HFFc6 (cell line): Measurements from ENCODE around the gene RFX6. TPM values are rescaled to one million over a fixed set of nuclear protein-coding genes. Genes with fewer than 3 reads are reported as not detected.
"Not testable (repeated sequence)": the region's sequence is repeated elsewhere in the genome, so short reads cannot be mapped to it uniquely, and the experiment has no call there.

Experiments used
- DNase-seq: peaks from one replicate; pipeline ENCODE4 v3.0.0-alpha.2; 2018
- H3K27ac Mint-ChIP-seq: 2 replicates; pipeline ENCODE4 v1.8.0; 2020; ENCODE audit warnings: mild to moderate bottlenecking, mixed read lengths
- H3K27me3 Mint-ChIP-seq: 2 replicates; pipeline ENCODE4 v1.8.0; 2021; ENCODE audit warnings: mild to moderate bottlenecking, moderate library complexity, mixed read lengths; ENCODE audit not compliant: insufficient read depth
- H3K36me3 Mint-ChIP-seq: 2 replicates; pipeline ENCODE4 v1.8.0; 2021; ENCODE audit warnings: low read depth, mixed read lengths
- H3K4me1 Mint-ChIP-seq: 2 replicates; pipeline ENCODE4 v1.8.0; 2020; ENCODE audit warnings: low read depth, mixed read lengths
- H3K4me3 Mint-ChIP-seq: 2 replicates; pipeline ENCODE4 v1.8.0; 2020; ENCODE audit warnings: mild to moderate bottlenecking, moderate library complexity, mixed read lengths
- H3K9me3 Mint-ChIP-seq: 2 replicates; pipeline ENCODE4 v1.8.0; 2020; ENCODE audit warnings: mild to moderate bottlenecking, mixed read lengths
- CTCF ChIP-seq: fragments of 200-600 bp; sonication (generic); IDR thresholded peaks from 2 replicates; pipeline ENCODE4 v1.5.0; 2021; ENCODE audit warnings: antibody characterized with exemption, mild to moderate bottlenecking
- long read RNA-seq: library from polyadenylated mRNA; unstranded; transcript quantifications from one replicate; pipeline ENCODE4 v2.0.0, GENCODE V29; 2019
- total RNA-seq, 6 experiments: library from RNA; stranded (reverse); fragmentation: NEBNext Ultra II Directional; extraction: Animal tissue kit (Norgen Biotek cat#: 25700); gene quantifications; 2 replicates in 1 of 6; 3 replicates in 5 of 6; pipeline ENCODE4 v1.2.3, GENCODE V29; 2021

The RFX6 gene
- not detected for total RNA-seq
- long read RNA-seq, result 0 reads

- TF ChIP-seq CTCF, result no peak
- DNase-seq, result no peak
- Mint-ChIP-seq H3K4me3 (no peak within 1 kb of the TSS), H3K36me3 (no peaks in the 10 kb centered on the region), H3K9me3 (no peaks in the 10 kb centered on the region), H3K27me3 (peaks cover 11% of the 10 kb centered on the region), H3K4me1 (0 out of 2 replicates have a peak, but pooled peaks cover 8% of the 10 kb centered on the region), H3K27ac (no peak within 1 kb of the TSS)
These were observed at the start of gene RFX6 for GRCh38 chr6:116876635-116877611. TSS of gene RFX6 (plus strand) at chr6:116877242. CDS start at chr6:116877276, 34 bp downstream.

- Mint-ChIP-seq H3K9me3 (no peaks in the 10 kb centered on the region; the same call in 1 of the 2 replicates), H3K27ac (no peak overlapping the region), H3K4me3 (no peak overlapping the region), H3K27me3 (peaks cover 9% of the 10 kb centered on the region; the same call in 1 of the 2 replicates), H3K36me3 (no peaks in the 10 kb centered on the region), H3K4me1 (no peaks in the 10 kb centered on the region)
- no peak for TF ChIP-seq CTCF
- DNase-seq, result no peak
These were observed 49.3 kb upstream of the RFX6 start for GRCh38 chr6:116827561-116828240.

- Mint-ChIP-seq H3K9me3 (no peaks in the 10 kb centered on the region), H3K27ac (no peak within 1 kb of the TSS), H3K27me3 (peaks cover 9% of the 10 kb centered on the region; the same call in 1 of the 2 replicates), H3K4me1 (no peaks in the 10 kb centered on the region), H3K4me3 (no peak within 1 kb of the TSS), H3K36me3 (no peaks in the 10 kb centered on the region)
- no peak for TF ChIP-seq CTCF
- DNase-seq, result no peak
These were observed 48.1 kb upstream of the RFX6 start, which contains the start of gene GPRC6A for GRCh38 chr6:116828983-116829382. TSS of gene GPRC6A (minus strand) at chr6:116829083. CDS start at chr6:116829013, 70 bp downstream.

GRCh38 chr6:116834526-116834925, 42.5 kb upstream of the RFX6 start:
- DNase-seq, H3K4me3 Mint-ChIP-seq, H3K27ac Mint-ChIP-seq, H3K36me3 Mint-ChIP-seq, H3K4me1 Mint-ChIP-seq, H3K9me3 Mint-ChIP-seq: not testable (repeated sequence)
- H3K27me3 Mint-ChIP-seq, result peaks cover 10% of the 10 kb centered on the region; the same call in 1 of the 2 replicates

GRCh38 chr6:116836606-116837342, 40.3 kb upstream of the RFX6 start:
- DNase-seq, result no peak
- Mint-ChIP-seq H3K36me3 (no peaks in the 10 kb centered on the region), H3K27me3 (peaks cover 8% of the 10 kb centered on the region; the same call in 1 of the 2 replicates), H3K4me3 (no peak overlapping the region), H3K27ac (no peak overlapping the region), H3K4me1 (peaks cover 12% of the 10 kb centered on the region), H3K9me3 (no peaks in the 10 kb centered on the region)
- TF ChIP-seq CTCF, result no peak
